ENCODE measurements around the gene TPGS1.

DNA sequence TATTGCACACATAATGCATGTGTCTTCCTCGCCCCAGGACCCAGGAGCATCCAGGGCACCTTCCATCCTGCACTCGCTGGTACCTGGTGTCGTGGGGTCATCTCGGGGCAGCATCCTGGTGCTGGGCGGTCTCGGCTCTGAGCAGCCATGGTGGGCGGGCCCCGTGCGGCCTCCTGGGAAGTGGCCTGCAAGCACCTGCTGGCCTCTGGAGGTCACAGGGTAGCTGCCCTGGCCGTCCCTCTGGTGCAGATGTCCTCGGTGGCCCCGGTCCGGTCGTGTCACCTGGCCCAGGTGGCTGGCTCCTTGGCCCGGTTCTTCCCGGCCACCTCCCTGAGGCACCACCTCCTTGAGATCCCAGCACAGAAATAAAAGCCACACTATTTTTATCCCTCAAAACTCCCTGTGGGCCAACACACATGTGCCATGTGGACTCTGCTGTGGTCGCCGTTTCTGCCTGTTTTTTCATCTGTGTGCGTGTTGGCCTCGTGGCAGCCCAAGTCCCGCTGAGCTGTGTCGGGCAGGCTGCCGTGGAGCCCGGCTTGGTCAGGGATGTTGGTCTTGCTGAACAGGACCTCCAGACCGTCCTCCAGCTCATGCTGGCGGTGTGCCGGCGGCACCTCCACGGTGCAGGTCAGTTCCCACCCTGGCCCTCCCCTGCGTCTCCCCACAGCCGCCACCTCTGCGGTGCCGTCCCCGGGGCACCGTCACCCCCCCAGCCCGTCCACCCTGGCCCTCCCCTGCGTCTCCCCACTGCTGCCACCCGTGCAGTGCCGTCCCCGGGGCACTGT lies 31.5 kb downstream of the TPGS1 start:
- TF ChIP-seq, protein P1, sequence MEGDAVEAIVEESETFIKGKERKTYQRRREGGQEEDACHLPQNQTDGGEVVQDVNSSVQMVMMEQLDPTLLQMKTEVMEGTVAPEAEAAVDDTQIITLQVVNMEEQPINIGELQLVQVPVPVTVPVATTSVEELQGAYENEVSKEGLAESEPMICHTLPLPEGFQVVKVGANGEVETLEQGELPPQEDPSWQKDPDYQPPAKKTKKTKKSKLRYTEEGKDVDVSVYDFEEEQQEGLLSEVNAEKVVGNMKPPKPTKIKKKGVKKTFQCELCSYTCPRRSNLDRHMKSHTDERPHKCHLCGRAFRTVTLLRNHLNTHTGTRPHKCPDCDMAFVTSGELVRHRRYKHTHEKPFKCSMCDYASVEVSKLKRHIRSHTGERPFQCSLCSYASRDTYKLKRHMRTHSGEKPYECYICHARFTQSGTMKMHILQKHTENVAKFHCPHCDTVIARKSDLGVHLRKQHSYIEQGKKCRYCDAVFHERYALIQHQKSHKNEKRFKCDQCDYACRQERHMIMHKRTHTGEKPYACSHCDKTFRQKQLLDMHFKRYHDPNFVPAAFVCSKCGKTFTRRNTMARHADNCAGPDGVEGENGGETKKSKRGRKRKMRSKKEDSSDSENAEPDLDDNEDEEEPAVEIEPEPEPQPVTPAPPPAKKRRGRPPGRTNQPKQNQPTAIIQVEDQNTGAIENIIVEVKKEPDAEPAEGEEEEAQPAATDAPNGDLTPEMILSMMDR (IDR thresholded peaks at IDR 0.05) = no peak
- TF ChIP-seq EZH2 (IDR thresholded peaks at IDR 0.05; ENCODE audit: borderline replicate concordance, insufficient read depth, low read depth, low read length, poor library complexity, severe bottlenecking) = no peak
